ENCODE data around the gene ESYT2. TPM values are rescaled to one million over a fixed set of nuclear protein-coding genes. Genes with fewer than 3 reads are reported as not detected.

Gene ESYT2
- total RNA-seq, 1 experiment from 2014 or later = 37.5 TPM

GRCh38 chr7:158730383-158731346 is 98.6 kb downstream of the ESYT2 start:
- intact Hi-C loops (cut with micrococcal nuclease; ENCODE audit: unreplicated experiment) = no loop called here
- Histone ChIP-seq H3K36me3 (ENCODE audit: insufficient read depth, low read length, poor library complexity, severe bottlenecking) (no peaks in the 10 kb centered on the region), H3K4me3 (ENCODE audit: low read depth, low read length, poor library complexity, severe bottlenecking) (no peak overlapping the region), H3K4me1 (ENCODE audit: insufficient read depth, low read length, poor library complexity, severe bottlenecking) (peaks cover 11% of the 10 kb centered on the region), H3K27me3 (replicated peaks; ENCODE audit: insufficient read depth, low read depth, low read length, poor library complexity) (no peaks in the 10 kb centered on the region), H3K9me3 (ENCODE audit: low read depth, low read length, poor library complexity, severe bottlenecking) (no peaks in the 10 kb centered on the region), H3K27ac (ENCODE audit: low read depth, low read length, poor library complexity, severe bottlenecking) (no peak overlapping the region)
- no peak for TF ChIP-seq EZH2 (IDR thresholded peaks at IDR 0.05; ENCODE audit: borderline replicate concordance, low read depth, low read length, poor library complexity, severe bottlenecking)
- TF ChIP-seq CTCF (conservative IDR thresholded peaks at IDR 0.05; ENCODE audit: low read depth, low read length) = no peak
- ChIA-PET CTCF (no interaction called here), POLR2A (ENCODE audit: low non-redundant PET) (no interaction called here)
- no peak for DNase-seq (ENCODE audit: low spot score)
- no TSS peak for BruUV-seq (replicated peaks)

- H3K27ac ChIP-seq (ENCODE audit: low read depth, low read length, poor library complexity, severe bottlenecking) = no peak overlapping the region
- intact Hi-C loops (cut with micrococcal nuclease; ENCODE audit: unreplicated experiment) = no loop called here
- no peak overlapping the region for H3K4me3 ChIP-seq (ENCODE audit: low read depth, low read length, poor library complexity, severe bottlenecking)
- TF ChIP-seq EZH2 (IDR thresholded peaks at IDR 0.05; ENCODE audit: borderline replicate concordance, low read depth, low read length, poor library complexity, severe bottlenecking) (no peak), CTCF (conservative IDR thresholded peaks at IDR 0.05; ENCODE audit: low read depth, low read length) (no peak)
- no peak for DNase-seq (ENCODE audit: low spot score)
- no peaks in the 10 kb centered on the region for H3K36me3 ChIP-seq (ENCODE audit: insufficient read depth, low read length, poor library complexity, severe bottlenecking)
- peaks cover 11% of the 10 kb centered on the region for H3K4me1 ChIP-seq (ENCODE audit: insufficient read depth, low read length, poor library complexity, severe bottlenecking)
- no TSS peak for BruUV-seq (replicated peaks)
- ChIA-PET CTCF (no interaction called here), POLR2A (ENCODE audit: low non-redundant PET) (no interaction called here)
- H3K27me3 ChIP-seq (replicated peaks; ENCODE audit: insufficient read depth, low read depth, low read length, poor library complexity) = no peaks in the 10 kb centered on the region
- no peaks in the 10 kb centered on the region for H3K9me3 ChIP-seq (ENCODE audit: low read depth, low read length, poor library complexity, severe bottlenecking)
Measured at GRCh38 chr7:158729646-158730382, 99.5 kb downstream of the ESYT2 start.

DNA sequence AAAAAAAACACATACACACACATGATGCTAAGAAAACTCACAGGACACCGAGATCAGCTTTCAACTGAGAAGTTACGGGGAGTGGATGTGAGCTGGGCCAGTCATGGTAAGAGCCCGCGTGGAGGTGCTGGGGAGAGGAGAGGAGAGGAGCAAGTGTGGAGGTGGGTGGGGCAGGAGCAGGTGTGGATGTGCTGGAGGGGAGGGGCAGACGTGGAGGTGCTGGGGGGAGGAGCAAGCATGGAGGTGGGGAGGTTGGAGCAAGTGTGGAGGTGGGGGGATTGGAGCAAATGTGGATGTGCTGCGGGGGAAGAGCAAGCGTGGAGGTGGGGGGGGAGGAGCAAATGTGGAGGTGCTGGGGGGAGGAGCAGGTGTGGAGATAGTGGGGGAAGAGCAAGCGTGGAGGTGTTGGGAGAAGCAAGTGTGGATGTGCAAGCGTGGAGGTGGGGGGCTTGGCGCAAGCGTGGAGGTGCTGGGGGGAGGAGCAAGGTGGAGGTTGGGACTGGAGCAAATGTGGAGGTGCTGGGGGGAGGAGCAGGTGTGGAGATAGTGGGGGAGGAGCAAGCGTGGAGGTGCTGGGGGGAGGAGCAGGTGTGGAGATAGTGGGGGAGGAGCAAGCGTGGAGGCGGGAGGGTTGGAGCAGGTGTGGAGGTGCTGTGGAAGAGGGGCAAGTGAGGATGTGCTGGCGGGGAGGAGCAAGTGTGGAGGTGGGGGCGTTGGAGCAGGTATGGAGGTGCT is 100.2 kb downstream of the ESYT2 start:
- TF ChIP-seq EZH2 (IDR thresholded peaks at IDR 0.05; ENCODE audit: borderline replicate concordance, low read depth, low read length, poor library complexity, severe bottlenecking) (no peak), CTCF (conservative IDR thresholded peaks at IDR 0.05; ENCODE audit: low read depth, low read length) (no peak)
- Histone ChIP-seq H3K36me3 (ENCODE audit: insufficient read depth, low read length, poor library complexity, severe bottlenecking) (no peaks in the 10 kb centered on the region), H3K9me3 (ENCODE audit: low read depth, low read length, poor library complexity, severe bottlenecking) (no peaks in the 10 kb centered on the region), H3K27me3 (replicated peaks; ENCODE audit: insufficient read depth, low read depth, low read length, poor library complexity) (no peaks in the 10 kb centered on the region), H3K27ac (ENCODE audit: low read depth, low read length, poor library complexity, severe bottlenecking) (no peak overlapping the region), H3K4me3 (ENCODE audit: low read depth, low read length, poor library complexity, severe bottlenecking) (no peak overlapping the region), H3K4me1 (ENCODE audit: insufficient read depth, low read length, poor library complexity, severe bottlenecking) (peaks cover 11% of the 10 kb centered on the region)
- ChIA-PET CTCF (no interaction called here), POLR2A (ENCODE audit: low non-redundant PET) (no interaction called here)
- intact Hi-C loops (cut with micrococcal nuclease; ENCODE audit: unreplicated experiment) = no loop called here
- DNase-seq (ENCODE audit: low spot score) = no peak
- BruUV-seq (replicated peaks) = no TSS peak

Data from A673 (cell line).